Fibroblast of skin of right biceps (primary cell): ENCODE data around the gene FLNB.
"Not testable (repeated sequence)": the region's sequence is repeated elsewhere in the genome, so short reads cannot be mapped to it uniquely, and the experiment has no call there.

Source experiments
- DNase-seq: peaks from one replicate; pipeline ENCODE4 v3.0.0-alpha.2; 2013

Gene FLNB

DNA sequence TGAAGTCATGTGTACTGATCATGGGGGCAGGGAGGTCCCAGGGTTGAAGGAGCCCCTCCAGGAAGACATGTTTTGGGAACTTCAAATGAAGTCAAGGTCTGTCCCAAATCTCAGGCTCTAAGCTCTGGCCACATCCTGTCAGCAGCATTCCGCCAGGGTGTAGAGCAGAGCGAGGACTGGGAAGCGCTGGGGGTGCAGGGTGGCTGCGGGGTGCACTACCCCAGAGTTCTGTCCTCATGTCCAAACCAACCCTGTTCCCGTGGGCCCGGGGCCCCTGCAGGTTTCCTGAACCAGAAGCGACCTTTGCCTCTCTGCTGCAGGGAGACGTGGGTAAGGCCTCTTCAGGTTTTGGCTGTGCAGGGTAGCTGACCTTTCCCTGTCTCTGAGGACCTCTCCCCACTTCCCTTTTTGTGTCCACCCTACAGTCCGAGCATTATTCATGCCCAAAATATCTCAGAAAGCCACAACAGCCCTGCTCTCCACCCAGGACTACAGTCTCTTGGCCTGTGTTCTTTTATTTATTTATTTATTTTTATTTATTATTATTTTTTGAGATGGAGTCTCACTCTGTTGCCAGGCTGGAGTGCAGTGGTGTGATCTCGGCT lies 26.6 kb upstream of the FLNB start:
- DNase-seq = no peak

DNA sequence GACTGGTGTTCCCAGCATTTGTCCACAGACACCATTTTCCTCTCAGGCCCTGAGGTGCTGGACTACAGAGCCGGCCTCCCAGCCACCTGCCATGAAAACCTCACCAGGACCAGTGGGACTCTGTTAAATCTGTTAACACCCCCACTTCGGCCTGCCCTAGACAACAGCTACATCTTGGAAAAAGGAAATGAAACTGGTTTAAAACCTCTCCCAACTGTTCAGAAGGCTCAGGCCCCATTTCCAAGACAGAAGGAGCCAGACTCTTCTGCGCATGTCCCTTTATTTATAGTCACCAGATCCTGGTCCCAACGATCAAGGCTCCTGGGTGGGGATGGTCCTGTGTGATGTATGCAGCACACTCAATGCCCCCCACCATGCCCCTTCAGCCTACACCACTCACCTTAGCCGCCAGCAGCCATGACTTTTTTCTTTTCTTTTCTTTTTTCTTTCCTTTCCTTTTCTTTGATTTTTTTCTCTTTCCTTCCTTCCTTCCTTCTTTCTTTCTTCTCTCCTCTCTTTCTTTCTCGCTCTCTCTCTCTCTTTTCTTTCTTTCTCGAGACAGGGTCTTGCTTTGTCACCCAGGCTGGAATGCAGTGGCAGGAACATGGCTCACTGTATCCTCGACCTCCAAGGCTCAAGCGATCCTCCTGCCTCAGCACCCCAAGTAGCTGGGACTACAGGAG lies 25.5 kb upstream of the FLNB start:
- DNase-seq = no peak

DNA sequence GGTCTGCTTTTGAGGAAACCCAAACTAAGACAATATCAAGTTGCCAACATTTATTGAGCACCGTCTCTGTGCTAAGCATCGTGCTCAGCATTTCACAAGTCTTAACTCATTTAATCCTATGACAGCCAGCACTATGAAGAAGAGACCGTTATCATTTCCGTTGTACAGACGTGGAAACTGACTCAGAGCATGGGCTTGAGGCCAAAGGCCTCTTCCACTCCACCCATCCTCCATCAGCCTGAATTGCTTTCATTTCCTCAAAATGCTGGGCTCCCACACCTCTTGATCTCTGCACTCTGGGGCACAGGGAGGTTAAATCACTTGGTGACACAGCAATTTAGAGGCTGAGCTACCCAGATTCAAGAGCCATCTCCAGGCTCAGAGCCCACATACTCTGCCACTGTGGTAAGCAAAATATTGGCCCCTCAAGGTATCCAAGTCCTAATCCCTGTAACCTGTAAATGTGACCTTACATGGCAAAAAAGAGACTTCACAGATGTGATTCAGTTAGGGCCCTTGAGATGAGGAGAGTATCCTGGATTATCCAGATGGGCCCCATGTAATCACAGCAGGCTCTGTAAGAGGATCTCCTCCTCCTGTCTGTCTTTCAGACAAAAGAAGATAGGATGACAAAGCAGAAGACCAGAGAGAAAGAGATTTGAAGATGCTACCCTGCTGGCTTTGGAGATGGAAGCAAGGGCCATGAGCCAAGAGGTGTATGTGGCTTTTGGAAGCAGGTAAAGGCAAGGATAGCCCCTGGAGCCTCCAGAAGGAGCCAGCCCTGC lies 24.3 kb upstream of the FLNB start:
- peak; percentile 95 for DNase-seq

DNA sequence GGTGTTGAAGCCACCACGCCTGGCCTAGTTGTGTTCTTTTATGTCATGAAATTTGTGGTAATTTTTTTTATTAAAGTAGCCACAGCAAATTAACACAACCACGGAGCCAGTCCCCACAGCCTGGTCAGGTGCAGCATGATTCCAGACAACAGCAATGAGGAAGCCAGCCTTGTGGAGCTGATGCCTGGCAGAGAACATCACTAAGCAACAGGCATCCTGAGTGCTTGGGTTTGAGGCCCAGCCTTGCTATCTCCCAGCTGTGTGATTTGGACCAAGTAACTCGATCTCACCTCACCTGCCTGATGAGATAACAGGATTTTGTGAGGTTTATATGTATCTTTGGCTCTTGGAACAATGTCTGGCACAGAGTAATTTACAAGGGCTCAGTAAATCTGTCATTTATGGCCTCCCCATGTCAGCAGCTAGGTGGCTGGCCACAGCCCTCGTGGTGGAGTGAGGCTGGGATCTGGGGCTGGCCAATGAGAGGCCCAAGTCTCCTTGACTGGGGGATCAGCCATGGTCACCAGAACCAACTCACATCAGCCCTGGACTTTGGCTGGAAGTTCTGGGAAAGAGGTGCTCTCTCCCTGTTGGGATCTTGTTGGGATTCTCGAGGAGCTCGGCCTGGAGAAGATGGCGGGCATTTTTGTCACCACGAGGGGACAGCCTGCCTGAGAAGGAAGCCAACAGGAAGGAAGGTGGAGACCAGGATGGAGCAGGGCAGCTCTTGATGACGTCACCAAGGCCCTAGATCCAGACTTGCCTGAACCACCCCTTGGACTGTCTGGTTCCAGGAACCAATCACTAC lies 22.8 kb upstream of the FLNB start:
- DNase-seq = no peak

DNA sequence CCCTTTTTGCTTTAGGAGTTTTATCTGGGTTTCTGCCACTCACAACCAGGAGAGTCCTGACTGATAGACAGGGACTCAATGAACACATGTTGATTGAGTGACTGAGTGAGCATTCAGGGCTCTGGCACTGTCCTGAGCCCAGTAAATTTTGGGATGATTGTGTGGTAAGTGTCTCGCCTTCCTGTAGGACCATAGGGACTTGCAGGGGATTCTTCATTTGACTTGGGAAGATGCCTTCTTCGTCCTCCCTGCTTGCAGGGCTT lies 22.3 kb upstream of the FLNB start:
- DNase-seq = no peak

DNA sequence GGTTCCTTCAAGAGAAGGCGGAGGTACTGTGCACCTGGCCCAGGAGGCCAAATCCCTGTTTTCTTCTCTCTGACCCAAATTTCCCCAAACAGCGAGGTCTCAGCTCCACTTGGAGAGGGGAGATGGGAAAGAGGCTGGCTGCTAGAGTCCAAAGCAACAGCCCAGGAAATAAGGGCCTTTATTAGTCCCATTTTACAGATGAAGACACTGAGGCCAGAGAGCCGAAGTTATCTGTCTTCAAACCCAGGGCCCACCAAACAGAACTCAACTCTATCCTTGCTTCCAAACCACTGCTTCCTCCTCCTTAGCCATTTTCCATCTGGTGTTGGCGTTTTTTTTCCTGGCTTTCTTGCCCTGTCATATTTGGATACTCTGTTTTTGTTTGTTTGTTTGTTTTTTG lies 22.0 kb upstream of the FLNB start:
- no peak for DNase-seq

DNA sequence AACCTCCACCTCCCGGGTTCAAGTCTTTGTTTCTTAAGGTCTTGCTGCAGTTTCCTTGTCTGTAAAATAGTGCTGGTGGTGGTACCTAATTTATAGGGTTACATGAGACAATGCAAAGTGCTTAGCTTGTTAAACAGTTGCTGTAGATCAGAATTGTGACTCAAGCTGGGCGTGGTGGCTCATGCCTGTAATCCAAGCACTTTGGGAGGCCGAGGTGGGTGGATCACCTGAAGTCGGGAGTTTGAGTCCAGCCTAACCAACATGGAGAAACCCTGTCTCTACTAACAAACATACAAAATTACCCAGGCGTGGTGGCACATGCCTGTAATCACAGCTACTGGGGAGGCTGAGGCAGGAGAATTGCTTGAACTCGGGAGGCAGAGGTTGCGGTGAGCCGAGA lies 19.0 kb upstream of the FLNB start:
- not testable (repeated sequence) for DNase-seq

DNA sequence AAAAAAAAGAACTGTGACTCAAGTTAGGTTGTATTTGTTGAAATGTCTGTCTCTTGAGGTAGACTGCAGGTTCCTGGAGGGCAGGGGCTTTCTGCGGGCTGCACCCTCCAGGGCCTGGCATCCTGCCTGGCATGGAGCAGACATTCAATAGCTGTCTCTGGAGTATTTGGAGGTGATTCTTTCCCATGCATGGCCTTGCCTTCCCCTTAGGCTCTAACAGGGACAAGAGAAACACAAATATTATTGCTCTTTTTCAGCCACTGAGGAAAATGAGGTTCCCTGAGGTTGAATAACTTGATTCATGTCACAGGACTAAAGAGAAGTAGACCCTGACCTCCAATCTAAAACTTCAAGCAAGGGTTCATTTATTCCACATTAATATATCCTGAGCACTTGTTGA lies 18.6 kb upstream of the FLNB start:
- DNase-seq = no peak

DNA sequence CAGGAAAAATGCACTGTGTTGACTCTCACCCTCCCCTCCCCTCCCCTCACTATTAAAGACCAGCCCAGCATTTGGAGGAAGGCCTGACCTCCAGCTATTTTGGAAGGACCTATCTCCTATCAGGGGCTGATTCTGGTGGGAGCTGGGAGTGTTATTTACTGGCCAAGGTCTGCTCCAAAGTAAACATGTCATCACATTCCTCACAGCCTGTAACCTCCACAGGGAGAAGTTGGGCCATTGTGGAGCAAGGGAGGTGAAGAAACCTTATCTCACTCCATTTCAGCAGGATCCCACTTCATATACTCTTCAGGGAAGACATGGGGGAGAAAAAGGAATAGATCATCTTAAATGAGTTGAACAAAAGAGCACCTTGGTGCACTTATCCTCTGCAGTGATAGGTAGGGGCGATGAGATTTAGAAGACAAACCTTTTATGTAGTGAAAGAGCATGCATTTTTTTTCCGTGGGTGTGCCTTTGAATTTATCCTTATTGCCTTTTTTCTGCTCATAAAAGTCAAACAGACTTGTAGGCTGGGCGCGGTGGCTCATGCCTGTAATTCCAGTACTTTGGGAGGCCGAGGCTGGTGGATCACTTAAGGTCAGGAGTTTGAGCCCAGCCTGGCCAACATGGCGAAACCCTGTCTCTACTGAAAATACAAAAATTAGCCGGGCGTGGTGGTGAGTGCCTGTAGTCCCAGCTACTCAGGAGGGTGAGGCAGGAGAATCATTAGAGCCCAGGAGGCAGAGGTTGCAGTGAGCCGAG lies 15.6 kb upstream of the FLNB start:
- DNase-seq = no peak

DNA sequence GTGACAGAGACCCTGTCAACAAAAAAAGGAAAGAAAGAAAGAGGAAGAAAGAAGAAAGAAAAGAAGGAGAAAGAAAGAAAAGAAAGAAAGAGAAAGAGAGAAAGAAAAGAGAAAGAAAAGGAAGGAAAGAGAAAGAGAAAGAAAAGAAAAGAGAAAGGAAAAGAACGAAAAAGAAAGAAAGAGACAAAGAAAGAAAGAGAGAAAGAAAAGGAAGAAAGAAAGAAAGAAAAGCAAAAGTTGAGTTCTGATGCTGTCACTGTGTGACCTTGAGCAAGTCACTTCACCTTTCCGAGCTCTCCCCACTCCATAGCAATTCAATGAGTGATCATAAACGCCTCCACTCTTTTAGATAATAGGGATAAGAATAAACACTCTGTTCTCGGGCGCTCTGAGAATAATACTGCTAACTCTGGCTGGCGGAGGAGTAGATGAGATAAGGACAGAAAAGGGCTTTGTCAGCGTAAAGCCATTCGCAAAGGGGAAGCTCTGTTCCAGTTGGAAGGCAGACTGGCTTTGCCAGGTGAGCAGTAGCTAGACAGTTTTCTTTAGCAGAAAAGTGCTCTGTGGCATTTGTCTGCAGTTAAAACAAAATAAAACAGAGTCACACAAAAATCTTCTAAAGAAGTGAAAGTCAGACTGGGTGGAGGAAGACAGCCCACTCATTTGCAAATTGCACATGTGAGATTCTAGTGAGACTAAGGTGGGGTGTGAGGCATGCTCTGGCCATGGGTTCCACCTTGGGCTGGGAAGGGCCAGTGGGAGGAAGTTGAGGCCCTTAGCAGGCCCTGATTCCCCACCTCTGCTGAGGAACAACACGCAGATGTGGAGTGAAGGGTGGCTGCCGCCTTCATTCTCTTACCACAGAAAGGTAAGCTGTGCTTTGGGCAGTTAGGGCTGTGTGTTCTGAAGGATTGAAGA lies 9.6 kb upstream of the FLNB start:
- DNase-seq = no peak

DNA sequence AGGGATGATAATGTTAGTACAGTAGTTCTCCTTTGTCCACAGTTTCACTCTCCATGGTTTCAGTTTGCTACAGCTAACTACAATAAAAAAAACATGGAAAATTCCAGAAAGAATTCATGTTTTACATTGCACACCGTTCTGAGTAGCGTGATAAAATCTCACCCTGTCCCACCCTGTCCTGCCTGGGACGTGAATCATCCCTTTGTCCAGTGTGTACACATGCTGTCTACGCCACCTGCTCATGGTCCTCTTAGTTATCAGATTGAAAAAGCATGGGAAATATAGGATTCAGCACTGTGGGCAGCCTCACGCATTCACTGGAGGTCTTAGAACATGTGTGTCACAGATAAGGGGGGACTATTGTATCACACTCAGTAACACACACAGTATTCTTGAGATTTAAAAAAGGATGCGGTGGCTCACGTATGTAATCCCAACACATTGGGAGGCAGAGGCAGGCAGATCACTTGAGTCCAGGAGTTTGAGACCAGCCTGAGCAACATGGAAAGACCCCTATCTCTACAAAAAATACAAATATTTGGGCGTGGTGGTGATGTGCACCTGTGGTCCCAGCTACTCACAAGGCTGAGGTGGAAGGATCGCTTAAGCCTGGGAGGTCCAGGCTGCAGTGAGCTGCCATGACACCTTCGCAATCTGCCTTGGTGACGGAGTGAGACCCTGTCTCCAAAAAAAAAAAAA lies 8.7 kb upstream of the FLNB start:
- no peak for DNase-seq

DNA sequence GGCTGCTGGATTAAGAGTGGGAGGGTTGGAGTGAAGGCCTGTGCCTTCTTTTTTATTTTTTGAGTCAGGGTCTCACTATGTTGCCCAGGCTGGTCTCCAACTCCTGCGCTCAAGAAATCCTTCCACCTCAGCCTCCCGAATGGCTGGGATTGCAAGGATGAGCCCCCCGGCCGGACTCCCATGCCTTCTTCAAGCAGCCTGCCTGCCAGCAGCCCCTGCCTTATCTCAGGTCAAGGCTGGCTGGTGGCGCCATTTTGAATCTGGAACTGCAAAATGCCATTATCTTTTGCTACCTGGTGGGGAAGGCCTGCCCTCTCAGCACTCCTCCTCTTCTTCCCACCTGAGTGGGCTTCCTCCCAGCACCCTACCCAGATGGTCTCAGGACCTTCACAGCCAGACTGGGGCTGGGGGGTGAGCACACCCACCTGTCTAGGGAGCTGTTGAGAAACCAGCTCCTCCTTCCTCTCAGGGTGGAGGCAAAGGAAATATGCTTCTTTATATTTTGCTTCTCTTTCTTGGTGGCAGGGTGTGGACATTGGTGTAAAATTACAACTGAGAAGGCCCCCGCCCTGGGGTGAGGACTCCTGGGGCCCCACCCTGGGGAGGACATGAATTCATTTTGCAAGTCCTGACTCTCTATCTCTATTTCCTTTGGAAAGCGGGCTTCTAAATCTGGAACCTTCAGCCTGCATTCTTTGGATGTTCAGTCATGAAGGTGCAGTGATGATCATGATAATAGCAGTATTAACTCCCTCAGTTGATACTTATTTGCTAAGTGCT lies 7.7 kb upstream of the FLNB start:
- DNase-seq = no peak

DNA sequence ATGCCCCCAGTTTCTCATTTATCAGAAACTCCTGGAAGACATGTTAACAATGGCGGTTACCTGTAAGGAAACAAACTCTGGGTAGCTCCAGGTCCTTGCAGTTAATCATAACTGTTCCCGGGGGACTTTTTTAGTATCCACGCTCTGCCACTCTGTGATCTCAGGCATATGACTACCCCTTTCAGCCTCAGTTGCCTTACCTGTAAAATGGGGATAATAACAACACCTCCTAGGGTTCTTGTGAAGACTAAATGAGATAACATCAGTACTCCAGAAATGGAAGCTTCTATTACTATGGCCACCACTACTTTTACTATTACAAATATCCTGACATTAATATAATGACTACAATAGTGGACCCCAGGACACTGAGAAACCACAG lies 7.1 kb upstream of the FLNB start:
- no peak for DNase-seq

DNA sequence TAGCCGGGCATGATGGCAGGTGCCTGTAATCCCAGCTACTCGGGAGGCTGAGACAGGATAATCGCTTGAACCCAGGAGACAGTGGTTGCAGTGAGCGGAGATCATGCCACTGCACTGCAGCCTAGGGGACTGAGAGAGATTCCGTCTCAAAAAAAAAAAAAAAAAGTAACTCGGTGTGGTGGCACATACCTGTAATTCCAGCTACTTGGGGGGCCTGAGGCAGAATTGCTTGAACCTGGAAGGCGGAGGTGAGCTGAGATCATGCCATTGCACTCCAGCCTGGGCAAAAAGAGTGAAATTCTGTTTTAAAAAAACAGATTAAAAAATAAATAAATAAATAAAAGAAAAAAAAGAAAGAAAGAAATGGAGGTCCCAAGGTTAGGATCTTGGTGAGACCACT lies 6.2 kb upstream of the FLNB start:
- no peak for DNase-seq

DNA sequence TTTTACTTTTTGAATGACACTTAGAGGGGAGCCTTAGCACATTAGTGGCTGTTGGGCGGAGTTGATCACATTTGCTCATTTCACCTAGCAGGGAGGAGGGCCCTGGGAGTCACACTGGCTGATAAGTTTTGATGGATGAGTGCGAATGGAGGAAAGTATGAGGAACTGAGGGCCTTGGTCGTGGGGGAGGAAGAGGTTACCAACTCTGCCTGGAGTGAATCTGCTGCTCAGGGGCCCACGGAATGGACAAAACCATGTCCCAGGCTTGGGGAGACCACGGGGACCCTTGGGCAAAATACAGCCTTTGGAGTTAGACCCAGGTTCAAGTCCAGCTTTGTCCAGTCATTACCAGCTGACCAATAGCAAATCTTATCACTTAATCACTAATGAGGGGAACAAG lies 5.1 kb upstream of the FLNB start:
- no peak for DNase-seq

DNA sequence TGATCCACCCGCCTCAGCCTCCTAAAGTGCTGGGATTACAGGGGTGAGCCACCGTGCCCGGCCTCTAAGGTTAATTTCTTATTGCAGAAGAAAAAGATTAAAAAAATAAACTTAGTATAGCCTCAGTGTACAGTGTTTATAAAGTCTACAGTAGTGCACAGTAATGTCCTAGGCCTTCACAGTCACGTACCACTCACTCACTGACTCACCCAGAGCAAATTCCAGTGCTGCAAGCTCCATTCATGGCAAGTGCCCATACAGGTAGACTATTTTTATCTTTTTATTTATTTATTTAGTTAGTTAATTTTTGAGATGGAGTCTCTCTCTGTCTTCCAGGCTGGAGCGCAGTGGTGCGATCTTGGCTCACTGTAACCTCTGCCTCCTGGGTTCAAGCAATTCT lies 3.2 kb upstream of the FLNB start:
- peak; percentile 73 for DNase-seq

DNA sequence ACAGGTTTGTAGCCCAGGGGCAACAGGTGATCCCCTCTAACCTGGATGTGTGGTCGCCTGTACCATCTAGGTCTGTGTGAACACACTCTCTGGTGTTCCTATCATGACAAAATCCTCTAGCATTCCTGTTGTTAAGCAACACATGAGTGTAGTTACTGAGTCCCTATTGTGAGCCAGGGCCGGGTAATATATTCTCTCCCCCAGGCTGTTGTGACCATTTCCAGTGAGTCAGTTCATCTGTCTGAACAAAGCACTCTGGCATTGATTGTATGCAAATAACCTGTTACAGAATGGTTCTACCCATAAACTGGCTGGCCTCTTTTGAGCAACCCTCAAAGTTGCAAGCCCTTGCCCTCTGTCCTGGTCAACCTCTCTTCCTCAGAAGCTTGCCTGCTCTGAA lies 2.6 kb upstream of the FLNB start:
- DNase-seq = peak; percentile 65

DNA sequence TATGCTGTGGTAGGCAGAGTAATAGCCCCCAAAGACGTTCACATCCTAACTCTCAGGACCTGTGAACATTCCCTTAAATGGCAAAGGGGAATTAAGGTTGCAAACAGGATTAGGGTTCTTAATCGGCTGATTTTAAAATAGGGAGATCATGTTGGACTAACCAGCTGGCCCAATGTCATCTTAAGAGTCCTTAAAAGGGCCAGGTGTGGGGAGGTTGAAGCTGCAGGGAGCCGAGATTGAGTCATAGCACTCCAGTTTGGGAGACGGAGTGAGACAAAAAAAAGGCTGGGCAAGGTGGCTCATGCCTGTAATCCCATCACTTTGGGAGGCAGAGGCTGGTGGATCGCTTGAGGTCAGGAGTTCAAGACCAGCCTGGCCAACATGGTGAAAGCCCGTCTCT lies 1.6 kb upstream of the FLNB start:
- DNase-seq = no peak

DNA sequence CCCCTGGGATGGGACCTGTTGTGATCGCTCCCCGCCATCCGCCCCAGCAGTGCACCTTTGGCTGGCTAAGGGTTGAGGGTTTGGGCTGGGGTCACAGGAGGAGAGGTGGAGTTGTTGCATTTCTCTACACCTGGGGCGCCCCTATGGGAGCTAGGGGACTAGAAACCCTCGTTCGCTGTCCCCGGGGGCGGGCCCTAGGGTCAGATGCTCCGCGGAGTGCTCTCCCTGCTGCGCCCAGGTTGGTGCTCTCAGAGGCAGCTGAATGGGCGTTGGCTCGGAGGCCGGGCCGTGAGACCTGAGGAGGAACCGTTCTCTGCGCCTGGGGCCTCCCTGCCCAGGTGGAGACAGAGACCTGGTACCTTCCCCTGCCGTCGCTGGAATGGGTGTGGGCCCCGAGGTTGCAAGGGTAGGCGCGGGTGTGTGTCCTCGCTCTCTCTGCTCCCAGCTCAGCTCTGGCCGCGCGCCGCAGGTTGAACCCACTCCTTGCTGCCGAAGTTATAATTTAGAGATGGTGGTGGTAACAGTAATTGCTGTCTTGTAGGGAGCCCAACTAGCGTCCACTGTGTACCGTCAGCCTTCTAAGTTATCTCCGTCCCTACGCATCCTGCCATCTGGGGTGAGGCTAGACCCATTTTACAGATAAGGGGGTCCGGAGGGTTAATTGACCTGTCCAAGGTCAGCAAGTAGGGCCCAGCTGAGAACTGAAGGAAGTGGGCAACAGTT lies 965 bp downstream of the FLNB start:
- DNase-seq = no peak
